Uterus (tissue), 2 donors: ENCODE results near the gene GPR171.

ENCODE experiments used
- CTCF ChIP-seq, 4 experiments: fragments of 200-600 bp in 2 of 4; fragments of 450-650 bp in 2 of 4; sonication (generic) in 2 of 4; IDR thresholded peaks; one replicate each; pipeline ENCODE4 v1.5.1; 2016 to 2019; ENCODE audit warnings: antibody characterized with exemption in 4 of 4, mild to moderate bottlenecking in 2 of 4, moderate library complexity in 1 of 4
- POLR2A ChIP-seq, 2 donors: fragments of 450-650 bp; IDR thresholded peaks; one replicate each; pipeline ENCODE4 v1.6.1; 2016; ENCODE audit warnings: antibody characterized with exemption in 2 of 2, mild to moderate bottlenecking in 1 of 2, moderate library complexity in 1 of 2

GRCh38 chr3:151204530-151205402 is 1.8 kb upstream of the GPR171 start:
- no peak for TF ChIP-seq POLR2A (IDR thresholded peaks at IDR 0.05)
- no peak for TF ChIP-seq CTCF (IDR thresholded peaks at IDR 0.05)
